OCI-LY3 (cell line): ENCODE data around the gene CCDC63.

Experiments
- H2AFZ ChIP-seq: fragments of 200-600, 300-600 bp; shearing (Covaris generic); 2 replicates; pipeline ENCODE4 v1.6.0; 2014; ENCODE audit warnings: antibody characterized with exemption, low read depth, low read length
- H3K27ac ChIP-seq: fragments of 200-600, 300-600 bp; sonication (generic); 2 replicates; pipeline ENCODE4 v1.5.1; 2014; ENCODE audit warnings: mild to moderate bottlenecking, low read length, moderate library complexity, mixed read lengths
- H3K27me3 ChIP-seq: fragments of 200-600, 300-600 bp; sonication (generic); 2 replicates; pipeline ENCODE4 v1.6.1; 2014; ENCODE audit warnings: low read depth, low read length, mixed read lengths
- H3K36me3 ChIP-seq: fragments of 200-600, 300-600 bp; sonication (generic); replicated peaks from 2 replicates; pipeline ENCODE3; 2014; ENCODE audit warnings: low read depth, low read length, mixed read lengths
- H3K4me1 ChIP-seq: fragments of 300-600, 200-600 bp; sonication (generic); 2 replicates; pipeline ENCODE4 v1.6.1; 2014; ENCODE audit warnings: low read length, mixed read lengths
- H3K4me2 ChIP-seq: fragments of 200-600, 300-600 bp; sonication (generic); 2 replicates; pipeline ENCODE4 v1.6.1; 2014; ENCODE audit warnings: low read length, mixed read lengths
- H3K4me3 ChIP-seq: fragments of 300-600, 200-600 bp; sonication (generic); 2 replicates; pipeline ENCODE4 v1.5.1; 2014; ENCODE audit warnings: antibody characterized with exemption, mild to moderate bottlenecking, low read length, moderate library complexity
- H3K79me2 ChIP-seq: fragments of 300-600, 200-600 bp; shearing (Covaris generic); 2 replicates; pipeline ENCODE4 v1.6.1; 2014; ENCODE audit warnings: mild to moderate bottlenecking, low read length, mixed read lengths
- H3K9ac ChIP-seq: fragments of 300-600, 200-600 bp; shearing (Covaris generic); 2 replicates; pipeline ENCODE4 v1.6.0; 2014; ENCODE audit warnings: mild to moderate bottlenecking, low read length, moderate library complexity
- H3K9me3 ChIP-seq: fragments of 200-600, 300-600 bp; shearing (Covaris generic); 2 replicates; pipeline ENCODE4 v1.6.1; 2014; ENCODE audit warnings: low read length, mixed read lengths; ENCODE audit not compliant: insufficient read depth
- H4K20me1 ChIP-seq: fragments of 200-600, 300-600 bp; sonication (generic); 2 replicates; pipeline ENCODE4 v1.6.1; 2016; ENCODE audit warnings: low read length, mixed read lengths; ENCODE audit not compliant: insufficient read depth
- EZH2phosphoT487 ChIP-seq: fragments of 200-600 bp; shearing (Covaris generic); IDR thresholded peaks from 2 replicates; pipeline ENCODE4 v1.6.1; 2018; ENCODE audit warnings: antibody characterized with exemption, mixed run types, low read depth
- TF ChIP-seq, protein P1 (sequence below): fragments of 200-600, 300-600 bp; sonication (generic); IDR thresholded peaks from 2 replicates; pipeline ENCODE4 v1.5.1; 2014; ENCODE audit warnings: antibody characterized with exemption, low read length, low read depth

CCDC63 gene

GRCh38 chr12:110922652-110923051 lies 75.9 kb downstream of the CCDC63 start:
- Histone ChIP-seq H2AFZ (no peak overlapping the region), H3K4me1 (no peaks in the 10 kb centered on the region), H3K9ac (no peak overlapping the region), H4K20me1 (no peaks in the 10 kb centered on the region), H3K27me3 (0 out of 2 replicates have a peak, but pooled peaks cover 5% of the 10 kb centered on the region), H3K79me2 (no peaks in the 10 kb centered on the region), H3K27ac (no peak overlapping the region), H3K4me3 (no peak overlapping the region), H3K4me2 (no peak overlapping the region), H3K9me3 (no peaks in the 10 kb centered on the region), H3K36me3 (no peaks in the 10 kb centered on the region)
- TF ChIP-seq, protein P1, sequence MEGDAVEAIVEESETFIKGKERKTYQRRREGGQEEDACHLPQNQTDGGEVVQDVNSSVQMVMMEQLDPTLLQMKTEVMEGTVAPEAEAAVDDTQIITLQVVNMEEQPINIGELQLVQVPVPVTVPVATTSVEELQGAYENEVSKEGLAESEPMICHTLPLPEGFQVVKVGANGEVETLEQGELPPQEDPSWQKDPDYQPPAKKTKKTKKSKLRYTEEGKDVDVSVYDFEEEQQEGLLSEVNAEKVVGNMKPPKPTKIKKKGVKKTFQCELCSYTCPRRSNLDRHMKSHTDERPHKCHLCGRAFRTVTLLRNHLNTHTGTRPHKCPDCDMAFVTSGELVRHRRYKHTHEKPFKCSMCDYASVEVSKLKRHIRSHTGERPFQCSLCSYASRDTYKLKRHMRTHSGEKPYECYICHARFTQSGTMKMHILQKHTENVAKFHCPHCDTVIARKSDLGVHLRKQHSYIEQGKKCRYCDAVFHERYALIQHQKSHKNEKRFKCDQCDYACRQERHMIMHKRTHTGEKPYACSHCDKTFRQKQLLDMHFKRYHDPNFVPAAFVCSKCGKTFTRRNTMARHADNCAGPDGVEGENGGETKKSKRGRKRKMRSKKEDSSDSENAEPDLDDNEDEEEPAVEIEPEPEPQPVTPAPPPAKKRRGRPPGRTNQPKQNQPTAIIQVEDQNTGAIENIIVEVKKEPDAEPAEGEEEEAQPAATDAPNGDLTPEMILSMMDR: no peak
- TF ChIP-seq EZH2phosphoT487: no peak

DNA sequence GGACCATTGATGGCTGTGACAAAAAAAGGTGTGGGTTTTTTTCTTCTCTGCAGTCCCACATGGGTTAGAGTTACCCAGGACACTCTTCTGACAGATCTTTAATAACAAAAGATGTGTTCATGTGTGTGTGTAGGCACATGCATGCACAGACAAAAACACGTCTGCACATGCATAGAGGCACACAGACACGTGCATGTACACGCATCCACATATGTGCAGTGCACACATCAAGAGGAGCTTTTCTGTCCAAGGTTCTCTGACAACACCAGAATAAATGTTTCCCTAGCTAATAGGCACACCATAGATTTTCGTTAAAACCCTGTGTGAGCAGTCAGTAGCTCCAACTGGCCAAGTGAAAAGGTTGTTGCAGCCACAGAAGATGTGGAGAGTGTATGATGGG lies 76.4 kb downstream of the CCDC63 start:
- H2AFZ ChIP-seq: no peak overlapping the region
- no peaks in the 10 kb centered on the region for H3K4me1 ChIP-seq
- 0 out of 2 replicates have a peak, but pooled peaks cover 5% of the 10 kb centered on the region for H3K27me3 ChIP-seq
- no peak overlapping the region for H3K9ac ChIP-seq
- no peaks in the 10 kb centered on the region for H3K79me2 ChIP-seq
- H3K9me3 ChIP-seq: no peaks in the 10 kb centered on the region
- TF ChIP-seq, protein P1: no peak
- TF ChIP-seq EZH2phosphoT487: no peak
- H4K20me1 ChIP-seq: no peaks in the 10 kb centered on the region
- no peak overlapping the region for H3K4me2 ChIP-seq
- H3K36me3 ChIP-seq: no peaks in the 10 kb centered on the region
- no peak overlapping the region for H3K27ac ChIP-seq
- no peak overlapping the region for H3K4me3 ChIP-seq

GRCh38 chr12:110923692-110924334 lies 77.0 kb downstream of the CCDC63 start:
- TF ChIP-seq, protein P1: no peak
- no peak for TF ChIP-seq EZH2phosphoT487
- no peaks in the 10 kb centered on the region for H3K79me2 ChIP-seq
- 0 out of 2 replicates have a peak, but pooled peaks cover 5% of the 10 kb centered on the region for H3K27me3 ChIP-seq
- H3K4me1 ChIP-seq: no peaks in the 10 kb centered on the region
- no peaks in the 10 kb centered on the region for H4K20me1 ChIP-seq
- no peak overlapping the region for H3K4me3 ChIP-seq
- H2AFZ ChIP-seq: no peak overlapping the region
- H3K4me2 ChIP-seq: no peak overlapping the region
- H3K9ac ChIP-seq: no peak overlapping the region
- no peak overlapping the region for H3K27ac ChIP-seq
- H3K36me3 ChIP-seq: no peaks in the 10 kb centered on the region
- H3K9me3 ChIP-seq: no peaks in the 10 kb centered on the region

DNA sequence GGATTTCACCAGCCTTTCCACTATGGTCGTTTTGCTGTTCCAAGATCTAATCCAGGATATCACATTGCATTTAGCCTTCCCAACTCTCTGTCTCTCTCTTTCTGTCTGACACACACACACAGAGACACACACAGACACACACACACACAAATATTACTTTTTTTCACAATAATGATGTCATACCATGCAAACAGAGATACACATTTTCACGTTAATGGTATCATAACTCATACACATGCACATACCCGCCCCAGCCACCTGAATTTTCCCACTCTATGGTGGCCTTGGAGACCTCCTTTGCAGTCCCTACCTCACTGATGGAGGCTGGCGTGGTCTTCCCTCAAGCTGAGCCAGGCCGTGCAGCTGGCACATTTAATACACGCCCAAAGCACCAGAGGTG lies 80.8 kb downstream of the CCDC63 start:
- Histone ChIP-seq H3K9me3 (no peaks in the 10 kb centered on the region), H4K20me1 (no peaks in the 10 kb centered on the region), H3K4me3 (no peak overlapping the region), H3K36me3 (no peaks in the 10 kb centered on the region), H3K27me3 (0 out of 2 replicates have a peak, but pooled peaks cover 5% of the 10 kb centered on the region), H3K4me2 (no peak overlapping the region), H2AFZ (no peak overlapping the region), H3K79me2 (no peaks in the 10 kb centered on the region), H3K27ac (no peak overlapping the region), H3K9ac (no peak overlapping the region), H3K4me1 (no peaks in the 10 kb centered on the region)
- TF ChIP-seq EZH2phosphoT487: no peak
- TF ChIP-seq, protein P1: no peak
